HG02759 (cell line): Measurements from ENCODE around the gene EPHA8.

ENCODE experiments used
- ATAC-seq: cut with Tn5 transposase; IDR thresholded peaks from one replicate; pipeline ENCODE4 v1.9.1; 2021; ENCODE audit warnings: mild to moderate bottlenecking, moderate library complexity; ENCODE audit not compliant: unreplicated experiment

EPHA8 gene

DNA sequence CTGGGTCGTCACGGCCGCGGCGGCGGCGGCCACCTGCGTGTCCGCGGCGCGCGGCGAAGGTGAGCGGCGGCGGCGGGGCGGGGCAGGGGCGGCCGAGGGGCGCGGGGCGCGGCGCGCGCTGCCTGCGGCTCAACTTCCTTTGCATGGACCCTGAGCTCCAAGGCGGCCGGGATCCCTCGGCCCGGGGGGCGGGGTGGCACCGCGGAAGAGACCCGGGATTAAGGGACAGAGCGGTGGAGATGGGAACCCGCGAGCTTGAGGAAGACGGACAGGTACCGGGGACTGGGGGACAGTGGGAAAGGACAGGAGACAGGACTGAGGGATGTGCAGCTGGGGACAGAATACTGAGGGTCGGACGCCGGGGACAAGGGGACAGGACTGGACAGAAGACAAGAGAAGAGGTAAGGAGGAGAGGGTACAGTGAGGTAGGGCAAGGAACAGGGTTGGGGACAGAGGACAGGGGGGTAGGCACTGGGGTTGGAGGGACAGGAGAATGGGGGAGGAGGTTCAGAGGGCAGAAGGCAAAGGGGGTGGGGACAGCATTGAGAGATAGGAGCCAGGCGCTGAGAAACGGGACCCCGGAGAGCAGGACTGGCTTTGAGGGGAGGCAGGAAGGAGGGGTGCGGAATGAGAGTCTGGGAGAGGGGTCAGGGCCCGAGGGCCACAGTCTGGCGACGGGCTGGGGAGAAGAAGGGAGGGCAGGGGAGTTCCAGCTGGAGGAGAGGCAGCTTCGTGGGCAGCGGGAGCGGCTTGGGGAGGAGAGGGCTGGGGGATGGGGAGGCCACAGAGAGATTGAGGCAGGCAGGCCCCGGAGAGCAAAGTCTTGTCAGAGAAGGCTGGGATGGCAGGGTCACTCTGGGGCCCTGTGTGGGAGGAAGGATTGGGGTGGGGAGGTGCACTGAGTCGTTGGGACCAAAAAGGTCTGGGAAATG, 648 bp downstream of the EPHA8 start:
- ATAC-seq = no peak

DNA sequence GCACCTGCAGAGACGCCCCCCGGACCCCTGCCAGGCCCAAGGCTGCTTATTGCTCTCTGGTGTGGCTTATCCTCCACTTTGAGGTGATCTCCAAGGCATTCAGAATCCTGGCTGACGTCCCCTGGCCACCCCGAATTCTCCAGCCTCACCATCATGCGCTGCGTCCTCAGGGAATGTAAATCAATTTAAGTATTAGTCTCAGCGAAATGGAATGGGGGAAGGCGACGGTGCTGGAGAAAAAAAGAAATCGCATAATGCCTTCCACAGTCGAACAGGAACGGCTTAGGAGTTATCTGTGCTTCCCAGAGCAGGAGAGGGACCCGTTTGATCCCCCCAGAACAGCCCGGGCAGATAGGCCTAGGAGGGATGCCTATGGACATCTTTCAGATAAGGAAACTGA, 2.9 kb downstream of the EPHA8 start:
- no peak for ATAC-seq

DNA sequence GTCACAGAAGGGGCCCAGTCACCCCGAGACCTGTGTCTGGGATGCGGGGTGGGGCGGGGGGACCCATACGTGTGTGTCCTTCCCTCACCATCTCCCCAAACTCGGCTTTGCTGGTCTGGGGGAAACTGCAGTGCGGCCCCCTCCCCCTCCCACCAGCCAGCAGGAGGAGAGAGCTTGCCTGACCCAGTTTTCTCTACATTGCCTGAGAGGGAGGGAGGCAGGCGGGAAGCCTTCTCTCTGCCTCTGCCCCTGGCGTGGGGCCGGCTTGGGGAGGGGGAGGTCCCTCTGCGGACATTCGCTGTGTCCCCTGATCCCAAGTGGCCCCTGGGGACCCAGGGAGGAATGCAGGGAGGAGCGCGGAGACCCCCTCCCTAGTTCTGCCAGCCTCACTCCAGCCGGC, 3.9 kb downstream of the EPHA8 start:
- ATAC-seq = no peak

DNA sequence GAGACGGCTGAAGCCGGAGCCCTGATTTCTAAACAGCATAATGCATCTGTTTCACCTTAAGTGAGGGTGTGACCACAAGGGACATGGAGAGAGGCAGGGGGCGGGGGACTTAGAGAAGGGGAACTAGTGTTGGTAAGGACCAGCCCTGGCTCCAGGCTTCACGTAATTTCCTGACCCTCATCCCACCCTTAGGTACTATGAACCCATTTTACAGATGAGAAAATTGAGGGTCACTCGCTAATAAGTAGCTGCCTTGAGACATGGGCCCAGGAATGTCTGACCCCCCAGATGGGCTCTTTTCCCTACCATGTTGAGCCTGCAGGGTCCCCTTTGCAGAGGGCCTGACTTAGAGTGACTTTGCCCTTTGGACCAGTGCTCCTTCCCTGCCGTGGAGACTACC, 4.7 kb downstream of the EPHA8 start:
- ATAC-seq = no peak

DNA sequence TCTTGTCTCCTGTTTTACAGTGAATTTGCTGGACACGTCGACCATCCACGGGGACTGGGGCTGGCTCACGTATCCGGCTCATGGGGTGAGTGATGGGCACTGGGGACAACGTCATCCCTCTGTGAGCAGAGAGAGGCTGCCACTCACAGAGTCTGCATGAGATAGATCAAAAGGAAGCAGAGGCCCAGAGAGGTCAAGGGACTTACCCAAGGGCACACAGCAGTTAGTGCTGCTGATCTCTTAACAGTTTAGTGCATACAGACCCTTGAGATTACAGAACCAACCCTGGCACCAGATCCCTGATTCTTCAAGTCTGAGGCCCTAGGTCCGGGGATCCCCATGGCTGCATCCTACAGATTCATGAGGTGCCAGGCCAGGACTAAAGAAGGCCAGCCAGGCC, 6.0 kb downstream of the EPHA8 start:
- no peak for ATAC-seq

DNA sequence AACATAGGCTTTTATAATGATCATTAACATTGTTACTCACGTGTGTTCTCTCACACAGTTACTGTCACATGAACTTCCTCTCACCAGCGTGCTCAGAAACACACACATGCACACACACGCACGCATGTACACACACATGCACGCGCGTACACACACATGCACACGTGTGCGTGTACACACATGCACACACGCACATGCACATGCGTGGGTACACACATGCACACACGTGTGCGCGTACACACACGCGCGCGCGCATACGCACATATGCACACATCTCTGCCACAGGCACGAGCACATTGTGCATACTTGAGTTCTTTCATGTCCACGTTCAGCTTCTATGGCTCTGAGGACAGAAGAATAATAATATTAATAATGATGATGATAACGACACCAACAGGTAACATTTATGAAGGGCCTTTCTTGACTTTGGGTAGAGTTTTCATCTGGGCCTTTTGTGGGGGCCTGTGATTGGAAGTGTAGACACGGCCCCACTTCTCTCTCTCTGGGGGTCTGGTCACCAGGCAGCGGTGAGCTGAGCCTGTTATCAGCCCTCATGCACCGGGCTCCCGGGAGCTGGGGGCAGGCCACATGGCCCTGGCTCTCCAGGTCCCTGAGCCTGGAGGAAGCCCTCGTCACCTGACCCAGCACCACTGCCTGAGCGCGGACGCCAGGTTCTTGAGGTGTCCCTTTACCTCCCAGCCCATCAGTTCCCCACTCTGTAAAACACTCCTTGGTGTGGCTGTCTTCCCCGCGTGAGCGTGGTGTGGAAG, 7.0 kb downstream of the EPHA8 start:
- ATAC-seq = no peak

DNA sequence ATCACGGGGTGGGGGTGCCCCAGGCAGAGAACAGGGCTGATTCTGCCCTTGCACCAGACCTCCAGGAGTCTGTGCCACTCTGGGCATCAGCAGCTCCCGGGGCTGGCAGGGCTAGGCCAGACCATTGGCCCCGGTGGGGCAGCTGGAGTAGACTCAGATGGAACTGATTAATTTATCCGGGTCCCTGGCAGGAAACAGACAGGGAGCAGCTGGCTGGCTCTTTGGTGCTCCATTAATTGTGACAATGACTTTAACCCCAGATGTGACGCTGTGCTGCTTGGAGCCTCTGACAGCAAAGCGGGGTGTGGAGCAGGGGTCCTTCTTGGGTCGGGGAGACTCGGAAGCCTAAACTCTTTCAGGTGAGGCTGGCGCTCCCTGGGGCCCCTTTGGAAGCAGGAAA, 9.5 kb downstream of the EPHA8 start:
- ATAC-seq = no peak

DNA sequence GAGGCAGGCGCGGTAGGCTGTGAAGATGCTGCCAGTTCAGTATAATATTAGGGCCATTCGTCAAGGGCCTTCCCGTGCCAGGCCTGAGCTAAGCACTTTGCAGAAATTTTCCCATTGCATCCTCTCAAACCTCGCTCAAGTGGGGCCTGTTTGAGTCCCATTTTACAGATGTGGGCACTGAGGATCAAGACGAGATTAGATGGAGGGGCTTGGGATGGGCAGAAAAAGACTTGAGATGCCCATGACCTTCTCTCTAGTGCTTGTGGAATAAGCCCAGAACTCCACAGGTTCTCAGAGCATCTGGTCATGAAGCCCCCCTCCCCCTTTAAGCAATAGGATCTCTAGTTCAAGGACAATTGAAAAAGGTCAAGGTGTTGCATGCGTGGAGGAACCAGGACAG, 9.9 kb downstream of the EPHA8 start:
- ATAC-seq = no peak

DNA sequence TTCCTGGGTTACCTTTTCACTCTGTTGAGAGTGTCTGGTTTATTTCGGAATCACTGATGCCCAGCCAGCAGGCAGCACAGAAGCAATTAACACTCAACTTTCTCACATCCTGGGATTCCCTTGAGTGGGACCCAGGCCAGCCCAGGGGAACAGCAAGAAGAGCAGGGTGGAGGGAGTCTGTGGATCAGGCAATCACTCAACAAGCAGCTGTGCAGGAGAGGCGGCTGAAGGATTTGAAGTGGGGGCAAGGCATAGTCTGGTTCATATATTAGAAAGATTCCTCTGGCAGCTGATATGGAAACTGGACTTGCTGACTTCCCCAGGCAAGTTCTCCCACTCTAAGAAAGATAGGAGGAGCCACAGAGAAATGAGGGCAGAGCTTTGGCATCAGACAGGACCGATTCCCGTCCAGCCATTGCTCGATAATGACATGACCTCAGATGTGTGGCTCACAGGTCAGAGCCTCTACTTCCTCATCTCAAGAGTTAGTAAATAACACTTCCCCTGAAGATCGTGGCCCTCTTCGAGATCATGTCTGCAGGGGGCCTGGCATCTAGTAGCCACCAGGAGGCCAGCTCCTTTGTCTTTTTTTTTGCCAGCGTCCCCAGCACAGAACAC, 12.4 kb downstream of the EPHA8 start:
- no peak for ATAC-seq

DNA sequence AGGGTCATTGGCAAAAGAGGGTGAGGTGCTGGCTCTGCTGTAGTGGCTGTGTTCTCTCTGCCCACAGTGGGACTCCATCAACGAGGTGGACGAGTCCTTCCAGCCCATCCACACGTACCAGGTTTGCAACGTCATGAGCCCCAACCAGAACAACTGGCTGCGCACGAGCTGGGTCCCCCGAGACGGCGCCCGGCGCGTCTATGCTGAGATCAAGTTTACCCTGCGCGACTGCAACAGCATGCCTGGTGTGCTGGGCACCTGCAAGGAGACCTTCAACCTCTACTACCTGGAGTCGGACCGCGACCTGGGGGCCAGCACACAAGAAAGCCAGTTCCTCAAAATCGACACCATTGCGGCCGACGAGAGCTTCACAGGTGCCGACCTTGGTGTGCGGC, 12.9 kb downstream of the EPHA8 start:
- ATAC-seq = no peak

DNA sequence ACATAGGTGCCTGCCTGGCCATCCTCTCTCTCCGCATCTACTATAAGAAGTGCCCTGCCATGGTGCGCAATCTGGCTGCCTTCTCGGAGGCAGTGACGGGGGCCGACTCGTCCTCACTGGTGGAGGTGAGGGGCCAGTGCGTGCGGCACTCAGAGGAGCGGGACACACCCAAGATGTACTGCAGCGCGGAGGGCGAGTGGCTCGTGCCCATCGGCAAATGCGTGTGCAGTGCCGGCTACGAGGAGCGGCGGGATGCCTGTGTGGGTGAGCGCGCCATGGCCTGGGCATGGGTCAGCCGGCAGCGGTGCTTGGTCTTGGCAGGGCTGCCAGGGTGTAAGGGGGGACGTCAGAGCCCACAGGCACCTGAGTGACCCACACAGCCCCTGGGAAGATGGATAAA, 13.3 kb downstream of the EPHA8 start:
- no peak for ATAC-seq

DNA sequence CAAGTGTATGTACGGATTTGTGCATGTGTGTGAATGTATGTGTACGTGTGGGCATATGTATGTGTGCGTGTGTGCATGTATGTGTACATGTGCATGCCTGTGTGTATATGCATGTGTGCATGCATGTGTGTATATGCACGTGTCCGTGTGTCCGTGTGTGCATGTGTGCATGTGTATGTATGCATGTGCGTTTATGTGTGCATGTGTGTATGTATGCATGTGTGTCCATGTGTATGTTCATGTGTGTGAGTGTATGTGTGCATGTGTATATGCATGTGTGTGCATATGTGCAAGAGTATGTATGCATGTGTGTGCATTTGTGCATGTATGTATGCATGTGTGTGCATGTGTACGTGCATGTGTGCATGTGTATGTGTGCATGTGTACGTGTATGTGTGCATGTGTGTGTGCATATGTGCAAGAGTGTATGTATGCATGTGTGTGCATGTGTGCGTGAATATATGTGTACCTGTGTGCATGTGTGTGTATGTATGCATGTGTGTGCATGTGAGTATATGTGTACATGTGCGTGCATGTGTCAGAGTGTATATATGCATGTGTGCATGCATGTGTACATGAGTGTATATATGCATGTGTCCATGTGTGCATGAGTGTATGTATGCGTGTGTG, 15.6 kb downstream of the EPHA8 start:
- no peak for ATAC-seq

DNA sequence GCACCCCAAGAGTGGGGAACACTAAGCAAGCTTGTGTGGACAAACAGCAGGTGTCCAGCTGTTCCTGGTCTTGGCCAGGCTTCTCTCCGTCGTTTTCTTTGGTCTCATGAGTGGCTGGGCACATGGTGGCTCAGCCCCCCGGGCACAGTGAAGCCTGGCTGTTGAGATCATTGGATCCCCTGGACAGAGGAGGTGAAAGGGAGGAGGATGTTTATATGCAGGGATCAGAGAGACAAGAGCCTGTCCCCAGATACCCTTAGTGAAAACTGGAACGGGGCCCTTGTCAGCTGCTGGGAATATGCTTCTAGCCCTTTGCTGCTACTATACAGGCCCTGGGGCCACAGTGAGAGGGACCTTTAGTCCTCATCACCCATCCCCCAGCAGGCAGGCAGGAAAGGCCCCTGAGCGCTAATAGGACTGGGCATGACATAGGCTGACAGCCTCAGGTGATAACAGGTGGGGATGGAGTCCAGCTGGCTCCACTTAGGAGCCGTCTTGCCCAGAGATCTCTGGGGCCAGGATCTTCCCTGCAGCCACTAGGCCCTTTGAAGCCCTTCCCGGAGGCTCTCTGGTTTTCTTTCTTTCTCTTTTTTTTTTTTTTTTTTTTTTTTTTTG, 16.4 kb downstream of the EPHA8 start:
- ATAC-seq = no peak

DNA sequence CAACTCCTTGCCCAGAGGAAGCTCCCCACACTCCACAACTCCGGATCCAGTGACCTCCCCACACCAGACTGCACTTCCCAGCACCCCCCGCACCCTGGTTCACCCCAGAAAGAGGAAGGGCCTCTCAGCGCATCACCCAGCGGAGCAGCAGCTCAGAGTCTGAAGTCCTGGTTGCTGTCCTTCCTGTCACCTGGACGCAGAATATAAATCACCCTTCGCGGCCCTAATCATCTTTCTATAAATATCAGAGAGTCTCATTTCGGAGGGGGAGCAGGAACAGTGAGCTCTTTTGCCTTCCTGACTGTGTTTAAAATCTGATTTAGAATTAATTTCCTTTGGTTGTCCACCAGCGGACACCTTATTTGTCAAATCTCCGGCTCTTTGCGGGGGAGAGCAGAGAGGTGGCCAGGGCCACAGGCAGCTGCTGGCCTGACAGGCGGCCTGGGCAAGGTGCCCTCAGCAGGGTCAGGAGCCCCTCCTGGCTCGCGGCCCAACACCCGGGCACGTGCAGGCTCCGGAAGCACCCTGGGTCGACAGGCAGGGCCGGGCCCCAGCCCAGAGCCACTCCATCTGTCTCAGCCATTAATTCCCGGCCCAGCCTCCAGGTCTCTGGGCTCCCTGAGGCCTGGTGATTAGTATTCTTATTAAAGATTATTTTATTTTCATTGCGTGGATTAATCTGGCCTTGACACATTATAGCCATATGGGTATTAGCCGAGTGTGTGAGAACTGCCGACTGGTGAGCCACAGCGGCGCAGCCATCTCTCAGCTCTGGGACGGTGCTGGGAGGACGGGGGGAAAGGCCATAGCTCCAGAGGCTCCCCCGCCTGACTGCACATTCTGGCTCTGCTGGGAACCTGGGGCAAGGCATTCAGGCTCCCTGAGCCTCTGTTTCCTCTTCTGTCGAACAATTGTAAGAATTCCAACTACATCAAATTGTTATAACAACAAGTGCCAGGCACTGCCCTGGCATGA, 19.7 kb downstream of the EPHA8 start:
- ATAC-seq = no peak

DNA sequence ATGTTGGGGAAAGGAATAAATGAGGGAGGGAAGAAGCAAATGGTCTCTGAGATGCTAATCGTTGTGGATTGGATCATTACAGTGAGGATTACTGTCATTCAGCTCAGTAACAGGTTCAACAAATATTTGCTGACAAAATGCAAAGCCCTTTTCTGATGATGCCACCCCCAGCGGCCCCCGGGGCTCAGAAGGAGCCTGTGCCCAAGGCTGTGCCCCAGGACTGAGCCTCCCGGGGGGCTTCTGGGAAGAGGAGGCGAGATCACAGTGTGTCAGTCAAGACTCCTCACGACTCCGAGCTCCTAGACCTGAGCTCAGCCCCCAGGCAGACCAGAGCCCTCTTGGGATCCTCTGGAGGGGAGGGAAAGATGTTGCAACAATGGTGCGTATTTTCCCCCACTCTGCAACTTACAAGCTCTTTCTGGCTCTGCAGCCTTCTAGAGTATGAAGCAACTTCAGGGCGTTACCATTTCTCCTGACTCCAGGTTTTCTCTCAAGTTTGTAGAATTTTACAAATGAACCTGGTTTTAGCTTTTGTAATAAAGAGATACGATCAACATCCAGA, 20.8 kb downstream of the EPHA8 start:
- ATAC-seq = no peak

DNA sequence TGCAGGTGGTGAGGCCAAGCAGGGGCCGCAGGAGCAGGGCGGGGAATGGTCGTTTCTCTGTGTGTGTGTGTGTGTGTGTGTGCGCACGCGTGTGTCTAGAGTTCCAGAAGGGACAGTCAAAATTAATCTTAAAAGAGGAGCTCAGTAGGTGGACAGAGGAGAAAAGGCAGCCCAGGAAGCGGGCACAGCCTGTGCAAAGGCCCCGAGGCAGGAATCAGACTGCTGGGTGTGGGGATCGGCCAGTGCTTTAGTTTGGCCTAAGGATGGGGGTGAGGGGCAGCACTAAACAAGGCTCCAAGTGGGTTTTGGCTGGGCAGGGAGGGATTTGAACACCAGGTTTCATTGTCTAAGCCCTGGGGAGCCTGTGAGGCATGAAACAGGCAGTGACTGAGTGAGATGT, 21.7 kb downstream of the EPHA8 start:
- ATAC-seq = no peak

DNA sequence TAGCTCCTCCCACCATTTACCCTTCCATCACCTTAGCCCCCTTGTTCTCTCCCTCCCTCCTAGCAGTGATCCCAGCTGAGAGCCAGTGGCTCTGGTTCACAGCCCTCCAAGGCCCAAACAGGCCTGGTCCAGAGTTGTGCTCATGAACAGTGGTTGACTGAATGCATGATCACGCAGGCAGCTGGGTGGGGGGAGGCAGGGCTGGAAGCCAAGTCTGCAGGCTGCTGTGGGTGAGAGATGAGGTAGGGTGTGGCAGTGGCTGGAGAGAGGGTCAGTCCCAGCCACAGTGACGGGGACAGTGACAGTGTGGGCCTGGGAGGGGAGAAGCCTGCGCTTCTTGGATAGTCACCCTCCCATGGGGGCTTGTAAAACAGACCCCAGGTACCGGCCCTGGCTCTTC, 22.2 kb downstream of the EPHA8 start:
- ATAC-seq = no peak

DNA sequence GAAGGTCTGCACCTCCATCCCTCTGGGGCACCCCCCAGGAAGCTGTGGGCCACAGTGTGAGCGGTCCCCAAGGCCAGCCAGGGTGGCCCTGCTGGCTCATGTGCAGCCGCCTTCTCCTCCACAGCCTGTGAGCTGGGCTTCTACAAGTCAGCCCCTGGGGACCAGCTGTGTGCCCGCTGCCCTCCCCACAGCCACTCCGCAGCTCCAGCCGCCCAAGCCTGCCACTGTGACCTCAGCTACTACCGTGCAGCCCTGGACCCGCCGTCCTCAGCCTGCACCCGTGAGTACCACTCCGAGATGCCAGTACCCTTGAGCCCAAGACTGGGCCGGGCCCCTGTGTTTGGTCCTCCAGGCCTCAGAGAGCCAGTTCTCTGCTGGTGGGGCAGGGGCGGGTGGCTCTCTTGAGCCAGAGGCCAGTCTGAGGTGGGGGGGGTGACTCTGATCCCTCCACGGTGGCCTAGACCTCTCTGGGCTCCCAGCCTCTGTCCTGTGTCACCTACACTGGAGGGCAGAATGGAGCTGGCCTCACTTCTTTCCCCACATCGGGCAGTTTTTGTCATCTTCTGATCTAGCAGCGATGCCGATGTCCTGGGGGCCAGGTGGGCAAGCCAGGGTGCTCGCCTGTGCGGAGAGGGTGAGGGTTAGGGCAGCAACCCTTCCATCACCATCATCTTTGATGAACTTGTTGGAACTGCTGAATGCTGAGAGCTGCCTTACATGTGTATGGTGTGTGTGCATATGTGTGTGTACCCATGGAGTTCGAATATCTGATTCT, 23.3 kb downstream of the EPHA8 start:
- no peak for ATAC-seq

DNA sequence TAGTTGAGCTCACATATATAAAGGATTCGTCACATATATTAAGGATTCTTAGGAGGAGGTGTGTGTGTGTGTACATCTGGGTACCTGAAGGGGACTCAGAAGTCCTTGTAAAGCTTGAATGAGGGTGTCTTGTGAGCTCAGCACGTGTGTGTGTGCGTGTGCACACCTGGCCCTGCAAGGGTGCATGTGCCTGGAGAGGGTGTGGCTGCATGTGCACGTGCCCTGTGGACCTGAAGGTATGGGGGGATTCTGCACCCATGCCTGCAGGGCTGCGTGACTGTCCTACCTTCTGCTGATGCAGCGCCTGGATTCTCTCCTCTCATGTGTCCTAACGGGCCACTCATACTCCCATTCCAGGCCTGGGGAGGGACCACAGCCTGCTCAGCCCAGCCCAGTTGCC, 24.0 kb downstream of the EPHA8 start:
- ATAC-seq = no peak
